GM23338 (cell line): Measurements from ENCODE around the gene ASPHD1. TPM values are rescaled to one million over a fixed set of nuclear protein-coding genes. Genes with fewer than 3 reads are reported as not detected.

ENCODE experiments used
- ATAC-seq: fragments of 200-7000 bp; cut with Tn5 transposase; 3 replicates; pipeline ENCODE4 v1.9.1; 2020
- DNase-seq: peaks from one replicate; pipeline ENCODE4 v3.0.0-alpha.2; 2015; ENCODE audit warnings: low spot score
- H2AFZ ChIP-seq: fragments of 200-600 bp; sonication (generic); 2 replicates; pipeline ENCODE4 v1.8.0; 2016; ENCODE audit warnings: antibody characterized with exemption, mild to moderate bottlenecking, moderate library complexity
- H3F3A ChIP-seq: fragments of 200-600 bp; sonication (generic); replicated peaks from 2 replicates; pipeline ENCODE4 v1.8.0; 2017; ENCODE audit warnings: antibody characterized with exemption, mixed run types, low read depth
- H3K27ac ChIP-seq: fragments of 200-600 bp; sonication (generic); 2 replicates; pipeline ENCODE4 v1.6.1; 2016; ENCODE audit warnings: low read depth
- H3K27me3 ChIP-seq: fragments of 200-600 bp; sonication (generic); 2 replicates; pipeline ENCODE4 v1.8.0; 2016; ENCODE audit warnings: mild to moderate bottlenecking, mixed run types, moderate library complexity; ENCODE audit not compliant: insufficient read depth
- H3K36me3 ChIP-seq: fragments of 200-600 bp; sonication (generic); 2 replicates; pipeline ENCODE4 v1.8.0; 2016; ENCODE audit warnings: mild to moderate bottlenecking; ENCODE audit not compliant: insufficient read depth
- H3K4me1 ChIP-seq: fragments of 200-600 bp; sonication (generic); 2 replicates; pipeline ENCODE4 v1.8.0; 2016; ENCODE audit warnings: mild to moderate bottlenecking, moderate library complexity; ENCODE audit not compliant: insufficient read depth
- H3K4me2 ChIP-seq: fragments of 200-600 bp; sonication (generic); 2 replicates; pipeline ENCODE4 v1.7.1; 2017; ENCODE audit warnings: mixed run types
- H3K4me3 ChIP-seq: fragments of 200-600 bp; sonication (generic); 2 replicates; pipeline ENCODE4 v1.6.1; 2016; ENCODE audit warnings: mixed run types
- H3K79me2 ChIP-seq: fragments of 200-600 bp; sonication (generic); replicated peaks from 2 replicates; pipeline ENCODE4 v1.8.0; 2017; ENCODE audit warnings: mild to moderate bottlenecking; ENCODE audit not compliant: insufficient read depth
- H3K9me2 ChIP-seq: fragments of 200-600 bp; sonication (generic); 2 replicates; pipeline ENCODE4 v1.8.0; 2017; ENCODE audit not compliant: insufficient read depth
- H4K20me1 ChIP-seq: fragments of 200-600 bp; sonication (generic); replicated peaks from 2 replicates; pipeline ENCODE4 v1.8.0; 2017; ENCODE audit warnings: mild to moderate bottlenecking; ENCODE audit not compliant: insufficient read depth
- H3K27ac Mint-ChIP-seq: 2 replicates; pipeline ENCODE4 v1.8.0; 2020; ENCODE audit warnings: inconsistent platforms, mild to moderate bottlenecking, moderate library complexity, mixed read lengths
- H3K27me3 Mint-ChIP-seq: 3 replicates; pipeline ENCODE4 v1.8.0; 2022; ENCODE audit warnings: low read depth, mild to moderate bottlenecking, moderate library complexity, mixed read lengths, inconsistent platforms; ENCODE audit not compliant: insufficient read depth, poor library complexity
- H3K36me3 Mint-ChIP-seq: 3 replicates; pipeline ENCODE4 v1.8.0; 2021; ENCODE audit warnings: low read depth, mild to moderate bottlenecking, inconsistent platforms, moderate library complexity, mixed read lengths
- H3K4me1 Mint-ChIP-seq: 3 replicates; pipeline ENCODE4 v1.8.0; 2020; ENCODE audit warnings: mild to moderate bottlenecking, inconsistent platforms, mixed read lengths
- H3K4me3 Mint-ChIP-seq: 3 replicates; pipeline ENCODE4 v1.8.0; 2021; ENCODE audit warnings: moderate library complexity, mild to moderate bottlenecking, inconsistent platforms, mixed read lengths
- H3K9me3 Mint-ChIP-seq: 3 replicates; pipeline ENCODE4 v1.8.0; 2020; ENCODE audit warnings: moderate library complexity, mild to moderate bottlenecking, inconsistent platforms, mixed read lengths
- EZH2 ChIP-seq: fragments of 200-600 bp; sonication (generic); IDR thresholded peaks from one replicate; pipeline ENCODE4 v1.8.0; 2017; ENCODE audit warnings: antibody characterized with exemption, mild to moderate bottlenecking, low read depth; ENCODE audit not compliant: unreplicated experiment
- JUNB ChIP-seq: IDR thresholded peaks from one replicate; pipeline ENCODE4 v1.6.1; 2016; ENCODE audit warnings: antibody characterized with exemption; ENCODE audit not compliant: unreplicated experiment
- POLR2AphosphoS5 ChIP-seq: IDR thresholded peaks from 2 replicates; pipeline ENCODE4 v1.6.1; 2016; ENCODE audit warnings: antibody characterized with exemption, low read depth
- STAT1 ChIP-seq: IDR thresholded peaks from one replicate; pipeline ENCODE4 v1.6.1; 2016; ENCODE audit warnings: antibody characterized with exemption; ENCODE audit not compliant: unreplicated experiment
- ZNF114 ChIP-seq: fragments of 250-450 bp; sonication (Bioruptor Pico); IDR thresholded peaks from 2 replicates; pipeline ENCODE4 v1.5.0; 2020; ENCODE audit warnings: mild to moderate bottlenecking, moderate library complexity
- ZNF331 ChIP-seq: fragments of 250-450 bp; sonication (Bioruptor Pico); IDR thresholded peaks from 2 replicates; pipeline ENCODE4 v1.5.0; 2020; ENCODE audit warnings: low read depth, mild to moderate bottlenecking, moderate library complexity
- polyA plus RNA-seq: library from polyadenylated mRNA; unstranded; fragments of >200 nt; fragmentation: Nextera tagmentation; extraction: Ambion mirVana; gene quantifications from 2 replicates; pipeline ENCODE4 v1.2.1, GENCODE V29; 2016
- total RNA-seq: library from RNA; depleted of rRNA; stranded (reverse); fragments of >200 nt; shearing (Covaris generic); gene quantifications from 2 replicates; pipeline ENCODE4 v1.2.3, GENCODE V29; 2014
- TF ChIP-seq, protein P1 (sequence below): fragments of 250-450 bp; sonication (Bioruptor Pico); IDR thresholded peaks from 2 replicates; pipeline ENCODE4 v1.5.0; 2020; ENCODE audit warnings: mild to moderate bottlenecking, moderate library complexity
- TF ChIP-seq, protein P2 (sequence below): IDR thresholded peaks from 2 replicates; pipeline ENCODE4 v1.6.1; 2016; ENCODE audit warnings: antibody characterized with exemption

ASPHD1 gene
- total and polyA plus RNA-seq, 2 experiments from 2014 or later: 15.5 to 20.6 TPM

DNA sequence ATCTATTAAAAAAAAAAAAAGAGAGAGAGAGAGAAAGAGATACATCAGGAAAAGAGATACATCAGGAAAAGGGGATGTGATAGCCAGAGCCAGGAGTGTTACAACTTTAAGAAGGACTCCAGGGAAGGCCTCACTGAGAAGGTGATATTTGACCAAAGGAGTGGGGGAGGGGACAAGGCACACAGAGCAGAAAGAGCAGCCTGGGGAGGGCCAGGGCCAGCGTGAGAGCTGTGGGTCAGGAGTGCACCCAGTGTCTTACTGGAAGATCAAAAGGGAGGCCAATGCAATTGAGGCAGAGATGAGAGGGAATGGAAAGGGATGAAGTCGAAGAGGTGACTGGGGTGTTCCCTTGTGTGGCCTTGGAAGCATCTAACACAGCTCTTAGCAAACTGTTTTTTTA lies 7.7 kb downstream of the ASPHD1 start (continued):
- TF ChIP-seq, protein P1, sequence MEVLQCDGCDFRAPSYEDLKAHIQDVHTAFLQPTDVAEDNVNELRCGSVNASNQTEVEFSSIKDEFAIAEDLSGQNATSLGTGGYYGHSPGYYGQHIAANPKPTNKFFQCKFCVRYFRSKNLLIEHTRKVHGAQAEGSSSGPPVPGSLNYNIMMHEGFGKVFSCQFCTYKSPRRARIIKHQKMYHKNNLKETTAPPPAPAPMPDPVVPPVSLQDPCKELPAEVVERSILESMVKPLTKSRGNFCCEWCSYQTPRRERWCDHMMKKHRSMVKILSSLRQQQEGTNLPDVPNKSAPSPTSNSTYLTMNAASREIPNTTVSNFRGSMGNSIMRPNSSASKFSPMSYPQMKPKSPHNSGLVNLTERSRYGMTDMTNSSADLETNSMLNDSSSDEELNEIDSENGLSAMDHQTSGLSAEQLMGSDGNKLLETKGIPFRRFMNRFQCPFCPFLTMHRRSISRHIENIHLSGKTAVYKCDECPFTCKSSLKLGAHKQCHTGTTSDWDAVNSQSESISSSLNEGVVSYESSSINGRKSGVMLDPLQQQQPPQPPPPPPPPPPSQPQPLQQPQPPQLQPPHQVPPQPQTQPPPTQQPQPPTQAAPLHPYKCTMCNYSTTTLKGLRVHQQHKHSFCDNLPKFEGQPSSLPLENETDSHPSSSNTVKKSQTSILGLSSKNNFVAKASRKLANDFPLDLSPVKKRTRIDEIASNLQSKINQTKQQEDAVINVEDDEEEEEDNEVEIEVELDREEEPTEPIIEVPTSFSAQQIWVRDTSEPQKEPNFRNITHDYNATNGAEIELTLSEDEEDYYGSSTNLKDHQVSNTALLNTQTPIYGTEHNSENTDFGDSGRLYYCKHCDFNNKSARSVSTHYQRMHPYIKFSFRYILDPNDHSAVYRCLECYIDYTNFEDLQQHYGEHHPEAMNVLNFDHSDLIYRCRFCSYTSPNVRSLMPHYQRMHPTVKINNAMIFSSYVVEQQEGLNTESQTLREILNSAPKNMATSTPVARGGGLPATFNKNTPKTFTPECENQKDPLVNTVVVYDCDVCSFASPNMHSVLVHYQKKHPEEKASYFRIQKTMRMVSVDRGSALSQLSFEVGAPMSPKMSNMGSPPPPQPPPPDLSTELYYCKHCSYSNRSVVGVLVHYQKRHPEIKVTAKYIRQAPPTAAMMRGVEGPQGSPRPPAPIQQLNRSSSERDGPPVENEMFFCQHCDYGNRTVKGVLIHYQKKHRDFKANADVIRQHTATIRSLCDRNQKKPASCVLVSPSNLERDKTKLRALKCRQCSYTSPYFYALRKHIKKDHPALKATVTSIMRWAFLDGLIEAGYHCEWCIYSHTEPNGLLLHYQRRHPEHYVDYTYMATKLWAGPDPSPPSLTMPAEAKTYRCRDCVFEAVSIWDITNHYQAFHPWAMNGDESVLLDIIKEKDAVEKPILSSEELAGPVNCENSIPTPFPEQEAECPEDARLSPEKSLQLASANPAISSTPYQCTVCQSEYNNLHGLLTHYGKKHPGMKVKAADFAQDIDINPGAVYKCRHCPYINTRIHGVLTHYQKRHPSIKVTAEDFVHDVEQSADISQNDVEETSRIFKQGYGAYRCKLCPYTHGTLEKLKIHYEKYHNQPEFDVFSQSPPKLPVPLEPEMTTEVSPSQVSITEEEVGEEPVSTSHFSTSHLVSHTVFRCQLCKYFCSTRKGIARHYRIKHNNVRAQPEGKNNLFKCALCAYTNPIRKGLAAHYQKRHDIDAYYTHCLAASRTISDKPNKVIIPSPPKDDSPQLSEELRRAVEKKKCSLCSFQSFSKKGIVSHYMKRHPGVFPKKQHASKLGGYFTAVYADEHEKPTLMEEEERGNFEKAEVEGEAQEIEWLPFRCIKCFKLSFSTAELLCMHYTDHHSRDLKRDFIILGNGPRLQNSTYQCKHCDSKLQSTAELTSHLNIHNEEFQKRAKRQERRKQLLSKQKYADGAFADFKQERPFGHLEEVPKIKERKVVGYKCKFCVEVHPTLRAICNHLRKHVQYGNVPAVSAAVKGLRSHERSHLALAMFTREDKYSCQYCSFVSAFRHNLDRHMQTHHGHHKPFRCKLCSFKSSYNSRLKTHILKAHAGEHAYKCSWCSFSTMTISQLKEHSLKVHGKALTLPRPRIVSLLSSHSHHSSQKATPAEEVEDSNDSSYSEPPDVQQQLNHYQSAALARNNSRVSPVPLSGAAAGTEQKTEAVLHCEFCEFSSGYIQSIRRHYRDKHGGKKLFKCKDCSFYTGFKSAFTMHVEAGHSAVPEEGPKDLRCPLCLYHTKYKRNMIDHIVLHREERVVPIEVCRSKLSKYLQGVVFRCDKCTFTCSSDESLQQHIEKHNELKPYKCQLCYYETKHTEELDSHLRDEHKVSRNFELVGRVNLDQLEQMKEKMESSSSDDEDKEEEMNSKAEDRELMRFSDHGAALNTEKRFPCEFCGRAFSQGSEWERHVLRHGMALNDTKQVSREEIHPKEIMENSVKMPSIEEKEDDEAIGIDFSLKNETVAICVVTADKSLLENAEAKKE (CRISPR knock-in tag): no peak

DNA sequence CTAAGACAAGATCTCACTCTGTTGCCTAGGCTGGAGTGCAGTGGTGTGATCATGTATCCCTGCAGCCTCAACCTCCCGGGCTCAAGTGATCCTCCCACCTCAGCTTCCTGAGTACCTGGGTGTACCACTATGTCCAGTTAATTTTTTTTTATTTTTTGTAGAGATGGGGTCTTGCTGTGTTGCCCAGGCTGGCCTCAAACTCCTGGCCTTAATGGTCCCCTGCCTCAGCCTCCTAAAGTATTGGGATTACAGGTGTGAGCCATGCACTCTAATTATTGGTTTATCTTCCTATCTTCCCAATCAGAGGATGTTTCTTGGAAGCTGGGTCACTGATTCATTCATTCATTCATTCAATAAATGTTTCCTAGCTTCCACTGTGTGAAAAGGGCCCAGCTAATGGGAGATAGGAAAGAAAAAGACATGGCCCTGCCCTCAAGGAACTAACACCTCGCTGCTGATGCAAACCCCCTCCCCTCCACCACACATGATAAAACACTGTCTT lies 8.5 kb downstream of the ASPHD1 start:
- peaks cover 12% of the 10 kb centered on the region for H3K27me3 Mint-ChIP-seq
- TF ChIP-seq JUNB: no peak
- TF ChIP-seq, protein P1 (CRISPR knock-in tag): no peak
- TF ChIP-seq POLR2AphosphoS5: no peak
- TF ChIP-seq EZH2: no peak
- no peak for TF ChIP-seq ZNF114 (CRISPR knock-in tag)
- no peak for TF ChIP-seq STAT1
- no peak for TF ChIP-seq ZNF331 (CRISPR knock-in tag)
- TF ChIP-seq, protein P2, sequence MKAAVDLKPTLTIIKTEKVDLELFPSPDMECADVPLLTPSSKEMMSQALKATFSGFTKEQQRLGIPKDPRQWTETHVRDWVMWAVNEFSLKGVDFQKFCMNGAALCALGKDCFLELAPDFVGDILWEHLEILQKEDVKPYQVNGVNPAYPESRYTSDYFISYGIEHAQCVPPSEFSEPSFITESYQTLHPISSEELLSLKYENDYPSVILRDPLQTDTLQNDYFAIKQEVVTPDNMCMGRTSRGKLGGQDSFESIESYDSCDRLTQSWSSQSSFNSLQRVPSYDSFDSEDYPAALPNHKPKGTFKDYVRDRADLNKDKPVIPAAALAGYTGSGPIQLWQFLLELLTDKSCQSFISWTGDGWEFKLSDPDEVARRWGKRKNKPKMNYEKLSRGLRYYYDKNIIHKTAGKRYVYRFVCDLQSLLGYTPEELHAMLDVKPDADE: no peak

More for the DNA sequence above, 8.5 kb downstream of the ASPHD1 start:
- no peaks in the 10 kb centered on the region for H3K36me3 ChIP-seq
- no peaks in the 10 kb centered on the region for H3K27me3 ChIP-seq
- no peaks in the 10 kb centered on the region for H3K9me2 ChIP-seq
- peaks cover 6% of the 10 kb centered on the region; the same call in 1 of the 2 replicates for H3K4me1 ChIP-seq
- H2AFZ ChIP-seq: no peak overlapping the region
- H3K27ac ChIP-seq: no peak overlapping the region
- Mint-ChIP-seq H3K36me3 (peaks cover 15% of the 10 kb centered on the region), H3K4me1 (peaks cover 12% of the 10 kb centered on the region), H3K4me3 (no peak overlapping the region), H3K9me3 (no peaks in the 10 kb centered on the region), H3K27ac (no peak overlapping the region)
- no peak overlapping the region for H3K4me3 ChIP-seq
- peaks cover 1% of the 10 kb centered on the region for H4K20me1 ChIP-seq
- H3K79me2 ChIP-seq: no peaks in the 10 kb centered on the region
- H3K4me2 ChIP-seq: no peak overlapping the region
- H3F3A ChIP-seq: no peaks in the 10 kb centered on the region
- no peak for ATAC-seq
- DNase-seq: no peak
